ENCODE measurements around the gene LSM2.

Gene LSM2

GRCh38 chr6:31750411-31751022, 56.2 kb downstream of the LSM2 start:
- TF ChIP-seq FOXP2 (optimal IDR thresholded peaks at IDR 0.05; ENCODE audit: borderline replicate concordance, extremely low read depth, extremely low read length, insufficient read depth): no peak
- TF ChIP-seq SIN3A (IDR thresholded peaks at IDR 0.05; ENCODE audit: borderline replicate concordance, insufficient read depth, low read length): no peak
- no peak for TF ChIP-seq TAF1 (IDR thresholded peaks at IDR 0.05; ENCODE audit: borderline replicate concordance, insufficient read depth, low read length)
- TF ChIP-seq POLR2AphosphoS5 (IDR thresholded peaks at IDR 0.05; ENCODE audit: low read depth, low read length): 0 out of 2 replicates have a peak, but pooled peaks have one; percentile 4
- TF ChIP-seq, protein P1, sequence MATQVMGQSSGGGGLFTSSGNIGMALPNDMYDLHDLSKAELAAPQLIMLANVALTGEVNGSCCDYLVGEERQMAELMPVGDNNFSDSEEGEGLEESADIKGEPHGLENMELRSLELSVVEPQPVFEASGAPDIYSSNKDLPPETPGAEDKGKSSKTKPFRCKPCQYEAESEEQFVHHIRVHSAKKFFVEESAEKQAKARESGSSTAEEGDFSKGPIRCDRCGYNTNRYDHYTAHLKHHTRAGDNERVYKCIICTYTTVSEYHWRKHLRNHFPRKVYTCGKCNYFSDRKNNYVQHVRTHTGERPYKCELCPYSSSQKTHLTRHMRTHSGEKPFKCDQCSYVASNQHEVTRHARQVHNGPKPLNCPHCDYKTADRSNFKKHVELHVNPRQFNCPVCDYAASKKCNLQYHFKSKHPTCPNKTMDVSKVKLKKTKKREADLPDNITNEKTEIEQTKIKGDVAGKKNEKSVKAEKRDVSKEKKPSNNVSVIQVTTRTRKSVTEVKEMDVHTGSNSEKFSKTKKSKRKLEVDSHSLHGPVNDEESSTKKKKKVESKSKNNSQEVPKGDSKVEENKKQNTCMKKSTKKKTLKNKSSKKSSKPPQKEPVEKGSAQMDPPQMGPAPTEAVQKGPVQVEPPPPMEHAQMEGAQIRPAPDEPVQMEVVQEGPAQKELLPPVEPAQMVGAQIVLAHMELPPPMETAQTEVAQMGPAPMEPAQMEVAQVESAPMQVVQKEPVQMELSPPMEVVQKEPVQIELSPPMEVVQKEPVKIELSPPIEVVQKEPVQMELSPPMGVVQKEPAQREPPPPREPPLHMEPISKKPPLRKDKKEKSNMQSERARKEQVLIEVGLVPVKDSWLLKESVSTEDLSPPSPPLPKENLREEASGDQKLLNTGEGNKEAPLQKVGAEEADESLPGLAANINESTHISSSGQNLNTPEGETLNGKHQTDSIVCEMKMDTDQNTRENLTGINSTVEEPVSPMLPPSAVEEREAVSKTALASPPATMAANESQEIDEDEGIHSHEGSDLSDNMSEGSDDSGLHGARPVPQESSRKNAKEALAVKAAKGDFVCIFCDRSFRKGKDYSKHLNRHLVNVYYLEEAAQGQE (IDR thresholded peaks at IDR 0.05; ENCODE audit: insufficient read depth in 1 of 2, low read depth in 2 of 2, low read length in 2 of 2): no peak

DNA sequence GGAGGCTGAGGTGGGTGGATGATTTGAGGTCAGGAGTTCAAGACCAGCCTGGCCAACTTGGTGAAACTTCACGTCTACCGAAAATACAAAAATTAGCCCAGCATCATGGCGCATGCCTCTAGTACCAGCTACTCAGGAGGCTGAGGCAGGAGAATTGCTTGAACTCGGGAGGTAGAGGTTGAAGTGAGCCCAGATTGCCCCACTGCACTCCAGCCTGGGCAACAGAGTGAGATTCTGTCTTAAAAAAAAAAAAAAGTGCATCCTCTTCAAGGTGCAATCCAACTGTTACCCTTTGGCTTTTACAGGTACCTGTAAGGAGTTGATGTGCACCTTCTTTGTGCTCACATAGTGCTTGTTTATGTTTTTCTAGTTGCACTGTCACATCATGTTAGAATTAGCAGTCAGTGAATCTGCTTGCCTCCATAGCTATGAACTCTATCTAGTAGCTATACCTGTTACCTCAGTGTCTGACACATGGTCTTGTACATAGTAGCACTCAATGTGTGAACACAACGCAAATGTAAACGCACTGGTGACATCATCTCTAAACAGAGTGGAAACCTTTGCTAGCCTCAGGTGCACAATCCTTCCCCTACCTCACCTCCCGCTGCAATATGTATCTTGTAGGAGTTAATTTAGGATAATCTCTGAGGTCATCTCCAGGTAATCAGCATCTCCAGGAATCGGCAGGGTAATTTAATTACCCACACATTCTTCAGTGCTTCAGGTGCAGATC, 57.3 kb downstream of the LSM2 start:
- 0 out of 2 replicates have a peak, but pooled peaks have one; percentile 7 for TF ChIP-seq POLR2AphosphoS5 (IDR thresholded peaks at IDR 0.05; ENCODE audit: low read depth, low read length)
- TF ChIP-seq FOXP2 (optimal IDR thresholded peaks at IDR 0.05; ENCODE audit: borderline replicate concordance, extremely low read depth, extremely low read length, insufficient read depth): no peak
- no peak for TF ChIP-seq SIN3A (IDR thresholded peaks at IDR 0.05; ENCODE audit: borderline replicate concordance, insufficient read depth, low read length)
